HG03196 (cell line): Measurements from ENCODE around the gene NF1.

Experiments used
- ATAC-seq: cut with Tn5 transposase; IDR thresholded peaks from one replicate; pipeline ENCODE4 v1.9.1; 2021; ENCODE audit not compliant: unreplicated experiment

NF1 gene

DNA sequence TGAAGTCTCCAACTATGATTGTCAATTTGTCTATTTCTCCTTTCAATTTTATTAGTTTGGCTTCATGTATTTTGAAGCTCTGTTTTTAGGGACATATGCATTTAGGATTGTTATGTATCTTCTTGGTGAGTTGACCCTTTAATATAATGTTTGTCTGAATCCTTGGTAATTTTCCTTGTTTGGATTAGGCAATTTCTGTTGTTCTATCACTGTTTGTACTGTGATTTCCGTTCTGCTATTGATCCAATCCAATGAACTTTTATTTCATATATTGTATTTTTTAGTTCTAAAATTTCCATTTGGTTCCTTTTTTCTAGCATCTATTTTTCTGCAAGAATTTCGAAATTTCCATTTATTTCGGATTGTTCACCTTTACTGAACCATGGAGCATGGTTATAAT, 327.7 kb downstream of the NF1 start:
- no peak for ATAC-seq

DNA sequence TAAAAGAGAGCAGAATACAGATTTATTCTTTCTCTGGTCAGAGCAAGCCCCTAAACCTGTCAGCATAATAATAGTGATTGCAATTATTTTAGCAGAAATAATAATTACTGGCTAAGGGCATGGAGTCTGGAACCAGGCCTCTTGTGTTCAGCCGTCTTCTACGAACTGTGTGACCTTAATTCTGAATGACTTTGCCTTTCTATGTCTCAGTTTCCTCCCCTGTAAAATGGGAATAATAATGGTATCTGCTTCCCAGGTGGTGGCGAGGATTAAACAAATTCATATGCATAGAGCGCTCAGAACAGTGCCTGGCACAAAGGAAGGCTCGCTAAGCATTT, 330.1 kb downstream of the NF1 start:
- ATAC-seq, result no peak

DNA sequence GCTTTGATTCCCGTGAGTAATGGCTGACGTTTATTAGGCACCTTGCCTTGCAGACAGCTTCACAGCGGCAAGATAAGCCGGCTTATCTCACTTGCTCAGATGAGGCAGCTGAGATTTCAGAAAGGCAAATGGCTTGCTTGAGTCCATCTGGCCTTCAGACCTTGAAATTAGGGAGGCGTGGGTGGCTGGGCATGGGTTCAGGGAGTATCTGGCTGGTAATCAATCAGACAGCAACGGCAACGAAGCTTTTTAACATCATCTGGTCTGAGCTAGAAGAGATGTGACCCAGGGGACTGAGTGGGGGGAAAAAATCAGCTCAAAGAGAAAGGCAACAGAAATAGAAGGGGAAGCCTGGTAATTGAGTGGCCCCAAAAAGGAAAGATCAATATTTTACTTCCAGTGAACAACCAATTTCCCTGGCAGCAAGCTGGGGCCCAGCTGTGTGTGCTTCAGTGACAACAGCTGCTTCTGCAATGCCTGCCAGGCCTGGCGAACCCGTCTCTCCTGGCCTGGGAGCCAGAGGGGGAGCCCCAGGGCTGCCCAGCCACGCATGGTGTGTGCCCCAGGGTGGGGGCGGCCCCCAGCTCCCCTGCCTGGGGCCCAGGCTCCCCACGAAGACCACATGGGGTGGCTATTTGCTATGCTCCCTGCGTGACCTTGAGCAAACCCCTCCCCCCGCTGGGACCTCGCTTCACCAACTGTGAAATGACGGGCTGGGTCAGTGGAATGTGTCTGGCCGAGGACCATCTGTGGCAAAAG, 330.7 kb downstream of the NF1 start:
- ATAC-seq, result no peak
